K562 (cell line): ENCODE results near the gene LPXN. TPM values are rescaled to one million over a fixed set of nuclear protein-coding genes. Genes with fewer than 3 reads are reported as not detected.

Source experiments
- CBFB ChIP-seq: sonication (generic); formaldehyde crosslinking; IDR thresholded peaks from 2 replicates; pipeline ENCODE4 v1.4.0; 2020; ENCODE audit warnings: mild to moderate bottlenecking, missing genetic modification reagents
- CEBPG ChIP-seq, 3 experiments: fragments of 200-800 bp in 1 of 3; sonication (Bioruptor generic) in 1 of 3; sonication (generic) in 1 of 3; formaldehyde crosslinking in 1 of 3; IDR thresholded peaks in 2 of 3; conservative IDR thresholded peaks in 1 of 3; 2 replicates each; pipeline versions ENCODE4 v1.6.1 to v1.8.0; 2016 to 2022; ENCODE audit warnings: missing compliant biosample characterization in 2 of 3, missing genetic modification characterization in 2 of 3, mild to moderate bottlenecking in 1 of 3, missing genetic modification reagents in 1 of 3
- CHD1 ChIP-seq: fragments of 200-600 bp; sonication (generic); IDR thresholded peaks from one replicate; pipeline ENCODE4 v1.6.1; 2012; ENCODE audit warnings: mild to moderate bottlenecking, moderate library complexity, low read length, inconsistent platforms
- FOXM1 ChIP-seq, 2 experiments: fragments of 450-650 bp in 1 of 2; sonication (generic) in 1 of 2; formaldehyde crosslinking in 1 of 2; IDR thresholded peaks; 2 replicates each; pipeline versions ENCODE4 v1.6.1 to v1.9.0; 2017 to 2022; ENCODE audit warnings: low read depth in 2 of 2, mild to moderate bottlenecking in 2 of 2, missing genetic modification reagents in 1 of 2, moderate library complexity in 1 of 2
- HDAC8 ChIP-seq: fragments of 450-650 bp; IDR thresholded peaks from 2 replicates; pipeline ENCODE4 v1.6.1; 2016; ENCODE audit warnings: mild to moderate bottlenecking, missing genetic modification characterization, moderate library complexity, missing compliant biosample characterization
- IFI16 ChIP-seq: fragments of 250-450 bp; sonication (Bioruptor Pico); IDR thresholded peaks from 2 replicates; pipeline ENCODE4 v2.1.2; 2022; ENCODE audit warnings: mild to moderate bottlenecking, inconsistent platforms
- SAP30 ChIP-seq: fragments of 200-600 bp; sonication (generic); IDR thresholded peaks from 2 replicates; pipeline ENCODE4 v1.6.1; 2012; ENCODE audit warnings: borderline replicate concordance, low read depth, mild to moderate bottlenecking, moderate library complexity, low read length, control low read depth, inconsistent platforms; ENCODE audit not compliant: insufficient read depth, poor library complexity, severe bottlenecking
- SMARCC2 ChIP-seq: fragments of 450-650 bp; IDR thresholded peaks from 2 replicates; pipeline ENCODE4 v1.6.1; 2017; ENCODE audit warnings: antibody characterized with exemption, moderate library complexity, mild to moderate bottlenecking, low read depth
- ZNF134 ChIP-seq: fragments of 250-450 bp; sonication (Bioruptor Pico); conservative IDR thresholded peaks from 2 replicates; pipeline ENCODE4 v1.4.0; 2020
- polyA plus RNA-seq, 8 experiments: library from polyadenylated mRNA; depleted of rRNA in 4 of 8; stranded (reverse) in 5 of 8; unstranded in 3 of 8; fragments of >200 nt; fragmentation: Nextera tagmentation in 2 of 8; fragmentation: Illumina TruSeq in 1 of 8; extraction: Ambion mirVana in 2 of 8; extraction: Trizol in 1 of 8; gene quantifications; 2 replicates each; pipeline versions ENCODE4 v1.2.1 to v1.2.3, GENCODE V29; 2011 to 2014; ENCODE audit warnings: inconsistent platforms in 1 of 8, missing spikeins in 1 of 8
- total RNA-seq, 7 experiments: library from RNA; depleted of rRNA in 6 of 7; stranded (reverse); fragments of >200 nt in 6 of 7; fragmentation: Illumina TruSeq in 2 of 7; extraction: Trizol in 2 of 7; gene quantifications; 2 replicates each; pipeline versions ENCODE4 v1.2.1 to v1.2.3, GENCODE V29; 2011 to 2021; ENCODE audit warnings: low replicate concordance in 1 of 7
- TF ChIP-seq, protein P1 (sequence below): fragments of 250-450 bp; sonication (Bioruptor Pico); IDR thresholded peaks from 2 replicates; pipeline ENCODE4 v1.4.0; 2020; ENCODE audit warnings: borderline replicate concordance
- TF ChIP-seq, protein P2 (sequence below): fragments of 450-650 bp; conservative IDR thresholded peaks from 2 replicates; pipeline ENCODE4 v1.6.1; 2016; ENCODE audit warnings: missing genetic modification characterization, low read depth, mild to moderate bottlenecking, missing compliant biosample characterization, moderate library complexity
- TF ChIP-seq, protein P3 (sequence below), 3 experiments: fragments of 200-800 bp in 1 of 3; fragments of 250-450 bp in 1 of 3; fragments of 450-650 bp in 1 of 3; sonication (Bioruptor Pico) in 1 of 3; sonication (Bioruptor generic) in 1 of 3; formaldehyde crosslinking in 1 of 3; IDR thresholded peaks; 2 replicates each; pipeline versions ENCODE4 v1.6.1 to v1.8.0; 2016 to 2022; ENCODE audit warnings: mild to moderate bottlenecking in 2 of 3, missing genetic modification characterization in 2 of 3, missing compliant biosample characterization in 1 of 3, moderate library complexity in 1 of 3
- TF ChIP-seq, protein P4 (sequence below), 2 experiments: fragments of 250-450 bp in 1 of 2; fragments of 450-650 bp in 1 of 2; sonication (Bioruptor Pico) in 1 of 2; IDR thresholded peaks; 2 replicates each; pipeline versions ENCODE4 v1.6.1 to v1.8.0; 2016 to 2021; ENCODE audit warnings: mild to moderate bottlenecking in 2 of 2, moderate library complexity in 2 of 2, missing compliant biosample characterization in 1 of 2, missing genetic modification characterization in 1 of 2
- TF ChIP-seq, protein P5 (sequence below): sonication (generic); formaldehyde crosslinking; IDR thresholded peaks from 2 replicates; pipeline ENCODE4 v1.9.0; 2022; ENCODE audit warnings: mild to moderate bottlenecking, missing genetic modification reagents

LPXN gene
- total and polyA plus RNA-seq, 9 of the 15 experiments (the other 6 are each of a cell fraction or from before 2014, with no cell fraction given), result 0.73 to 3.1 (median 2.0) TPM

DNA sequence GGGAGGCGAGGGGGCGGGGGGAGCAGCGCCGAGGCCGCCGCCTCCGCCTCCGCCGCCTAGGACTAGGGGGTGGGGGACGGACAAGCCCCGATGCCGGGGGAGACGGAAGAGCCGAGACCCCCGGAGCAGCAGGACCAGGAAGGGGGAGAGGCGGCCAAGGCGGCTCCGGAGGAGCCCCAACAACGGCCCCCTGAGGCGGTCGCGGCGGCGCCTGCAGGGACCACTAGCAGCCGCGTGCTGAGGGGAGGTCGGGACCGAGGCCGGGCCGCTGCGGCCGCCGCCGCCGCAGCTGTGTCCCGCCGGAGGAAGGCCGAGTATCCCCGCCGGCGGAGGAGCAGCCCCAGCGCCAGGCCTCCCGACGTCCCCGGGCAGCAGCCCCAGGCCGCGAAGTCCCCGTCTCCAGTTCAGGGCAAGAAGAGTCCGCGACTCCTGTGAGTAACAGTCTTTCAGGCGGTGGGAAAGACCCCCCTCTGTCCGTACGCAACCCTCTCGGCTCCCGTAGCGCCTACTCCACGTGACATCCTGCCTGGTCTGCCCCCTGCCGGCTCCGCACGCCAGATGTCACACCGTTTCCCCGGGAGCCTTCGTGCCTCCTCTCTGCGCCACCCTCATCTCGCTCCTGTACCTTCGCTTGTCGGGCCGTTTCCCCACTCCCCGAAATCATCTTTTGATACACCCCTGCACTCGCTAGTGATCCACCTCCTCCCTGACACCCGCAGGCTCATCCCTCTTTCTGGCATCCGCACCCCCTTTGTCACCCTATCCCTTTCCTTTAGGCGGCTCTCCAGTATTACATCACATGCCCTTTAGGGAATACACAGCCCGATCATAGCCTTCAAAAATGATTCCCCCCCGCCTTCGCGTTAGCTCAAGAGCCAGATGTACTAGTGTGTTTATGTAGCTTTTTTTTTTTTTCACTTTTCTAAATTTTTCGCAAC is 3.8 kb upstream of the LPXN start (continued):
- TF ChIP-seq FOXM1 (IDR thresholded peaks at IDR 0.05; ENCODE audit: low read depth) (peak; percentile 56), FOXM1 (CRISPR knock-in tag; IDR thresholded peaks at IDR 0.05; ENCODE audit: low read depth) (peak; percentile 95), CHD1 (peak; percentile 88), CEBPG (CRISPR knock-in tag; IDR thresholded peaks at IDR 0.05) (peak; percentile 70), CEBPG (tag; conservative IDR thresholded peaks at IDR 0.05 in 1 of 2, IDR thresholded peaks at IDR 0.05 in 1 of 2) (peak; percentile 80 to 93), HDAC8 (tag) (no peak), ZNF134 (CRISPR knock-in tag) (no peak), CBFB (CRISPR knock-in tag) (no peak), IFI16 (no peak), SAP30 (peak; percentile 89), SMARCC2 (peak; percentile 48; the same call in 1 of the 2 replicates)
- TF ChIP-seq, protein P1, sequence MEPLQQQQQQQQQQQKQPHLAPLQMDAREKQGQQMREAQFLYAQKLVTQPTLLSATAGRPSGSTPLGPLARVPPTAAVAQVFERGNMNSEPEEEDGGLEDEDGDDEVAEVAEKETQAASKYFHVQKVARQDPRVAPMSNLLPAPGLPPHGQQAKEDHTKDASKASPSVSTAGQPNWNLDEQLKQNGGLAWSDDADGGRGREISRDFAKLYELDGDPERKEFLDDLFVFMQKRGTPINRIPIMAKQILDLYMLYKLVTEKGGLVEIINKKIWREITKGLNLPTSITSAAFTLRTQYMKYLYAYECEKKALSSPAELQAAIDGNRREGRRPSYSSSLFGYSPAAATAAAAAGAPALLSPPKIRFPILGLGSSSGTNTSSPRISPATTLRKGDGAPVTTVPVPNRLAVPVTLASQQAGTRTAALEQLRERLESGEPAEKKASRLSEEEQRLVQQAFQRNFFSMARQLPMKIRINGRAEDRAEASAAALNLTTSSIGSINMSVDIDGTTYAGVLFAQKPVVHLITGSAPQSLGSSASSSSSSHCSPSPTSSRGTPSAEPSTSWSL (CRISPR knock-in tag), result no peak
- TF ChIP-seq, protein P2, sequence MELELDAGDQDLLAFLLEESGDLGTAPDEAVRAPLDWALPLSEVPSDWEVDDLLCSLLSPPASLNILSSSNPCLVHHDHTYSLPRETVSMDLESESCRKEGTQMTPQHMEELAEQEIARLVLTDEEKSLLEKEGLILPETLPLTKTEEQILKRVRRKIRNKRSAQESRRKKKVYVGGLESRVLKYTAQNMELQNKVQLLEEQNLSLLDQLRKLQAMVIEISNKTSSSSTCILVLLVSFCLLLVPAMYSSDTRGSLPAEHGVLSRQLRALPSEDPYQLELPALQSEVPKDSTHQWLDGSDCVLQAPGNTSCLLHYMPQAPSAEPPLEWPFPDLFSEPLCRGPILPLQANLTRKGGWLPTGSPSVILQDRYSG, result no peak
- TF ChIP-seq, protein P3, sequence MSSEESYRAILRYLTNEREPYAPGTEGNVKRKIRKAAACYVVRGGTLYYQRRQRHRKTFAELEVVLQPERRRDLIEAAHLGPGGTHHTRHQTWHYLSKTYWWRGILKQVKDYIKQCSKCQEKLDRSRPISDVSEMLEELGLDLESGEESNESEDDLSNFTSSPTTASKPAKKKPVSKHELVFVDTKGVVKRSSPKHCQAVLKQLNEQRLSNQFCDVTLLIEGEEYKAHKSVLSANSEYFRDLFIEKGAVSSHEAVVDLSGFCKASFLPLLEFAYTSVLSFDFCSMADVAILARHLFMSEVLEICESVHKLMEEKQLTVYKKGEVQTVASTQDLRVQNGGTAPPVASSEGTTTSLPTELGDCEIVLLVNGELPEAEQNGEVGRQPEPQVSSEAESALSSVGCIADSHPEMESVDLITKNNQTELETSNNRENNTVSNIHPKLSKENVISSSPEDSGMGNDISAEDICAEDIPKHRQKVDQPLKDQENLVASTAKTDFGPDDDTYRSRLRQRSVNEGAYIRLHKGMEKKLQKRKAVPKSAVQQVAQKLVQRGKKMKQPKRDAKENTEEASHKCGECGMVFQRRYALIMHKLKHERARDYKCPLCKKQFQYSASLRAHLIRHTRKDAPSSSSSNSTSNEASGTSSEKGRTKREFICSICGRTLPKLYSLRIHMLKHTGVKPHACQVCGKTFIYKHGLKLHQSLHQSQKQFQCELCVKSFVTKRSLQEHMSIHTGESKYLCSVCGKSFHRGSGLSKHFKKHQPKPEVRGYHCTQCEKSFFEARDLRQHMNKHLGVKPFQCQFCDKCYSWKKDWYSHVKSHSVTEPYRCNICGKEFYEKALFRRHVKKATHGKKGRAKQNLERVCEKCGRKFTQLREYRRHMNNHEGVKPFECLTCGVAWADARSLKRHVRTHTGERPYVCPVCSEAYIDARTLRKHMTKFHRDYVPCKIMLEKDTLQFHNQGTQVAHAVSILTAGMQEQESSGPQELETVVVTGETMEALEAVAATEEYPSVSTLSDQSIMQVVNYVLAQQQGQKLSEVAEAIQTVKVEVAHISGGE (CRISPR knock-in tag; IDR thresholded peaks at IDR 0.05), result peak in 1 of 3 experiments; percentile 65; a peak in 1 of 6 replicates
- TF ChIP-seq, protein P4, sequence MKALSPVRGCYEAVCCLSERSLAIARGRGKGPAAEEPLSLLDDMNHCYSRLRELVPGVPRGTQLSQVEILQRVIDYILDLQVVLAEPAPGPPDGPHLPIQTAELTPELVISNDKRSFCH (CRISPR knock-in tag; IDR thresholded peaks at IDR 0.05), result no peak
- TF ChIP-seq, protein P4 (tag; IDR thresholded peaks at IDR 0.05), result no peak
- TF ChIP-seq, protein P5, sequence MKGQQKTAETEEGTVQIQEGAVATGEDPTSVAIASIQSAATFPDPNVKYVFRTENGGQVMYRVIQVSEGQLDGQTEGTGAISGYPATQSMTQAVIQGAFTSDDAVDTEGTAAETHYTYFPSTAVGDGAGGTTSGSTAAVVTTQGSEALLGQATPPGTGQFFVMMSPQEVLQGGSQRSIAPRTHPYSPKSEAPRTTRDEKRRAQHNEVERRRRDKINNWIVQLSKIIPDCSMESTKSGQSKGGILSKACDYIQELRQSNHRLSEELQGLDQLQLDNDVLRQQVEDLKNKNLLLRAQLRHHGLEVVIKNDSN (CRISPR knock-in tag), result peak; percentile 99
